K562 (cell line): ENCODE measurements around the gene CLEC4A. TPM values are rescaled to one million over a fixed set of nuclear protein-coding genes. Genes with fewer than 3 reads are reported as not detected.
"Not testable (repeated sequence)": the region's sequence is repeated elsewhere in the genome, so short reads cannot be mapped to it uniquely, and the experiment has no call there.

Experiments
- ATAC-seq: fragments of 200-7000 bp; cut with Tn5 transposase; 3 replicates; pipeline ENCODE4 v1.9.1; 2020; ENCODE audit warnings: moderate library complexity
- BruUV-seq: library from RNA; stranded (reverse); fragments of 400-500 nt; replicated peaks from 2 replicates; lab custom pipeline; 2021; lab: Mats Ljungman, UMichigan
- CTCF ChIA-PET: fragments of 300-600 bp; formaldehyde crosslinking; extraction: SDS; loops from one replicate; lab custom pipeline; 2021; ENCODE audit warnings: low intra/inter-chr PET ratio; lab: Yijun Ruan, JAX
- POLR2A ChIA-PET: fragments of 300-600, 350-650 bp; sonication (Branson Sonifier 250); formaldehyde crosslinking; extraction: SDS; loops from one replicate; lab custom pipeline; 2021; ENCODE audit warnings: antibody characterized with exemption, inconsistent platforms; lab: Yijun Ruan, JAX
- DNase-seq, 4 experiments: peaks; one replicate each; pipeline versions ENCODE4 v3.0.0 to v3.0.0-alpha.2; 2011 to 2018; ENCODE audit warnings: low spot score in 3 of 4, mixed read lengths in 3 of 4; ENCODE audit errors: extremely low read depth in 1 of 4
- FAIRE-seq: peaks from 2 replicates; lab custom pipeline; 2011; peaks lifted over from hg19 to GRCh38; lab: Jason Lieb, UNC
- H2AFZ ChIP-seq: 2 replicates; pipeline ENCODE4 v1.6.0; 2011; ENCODE audit warnings: low read depth, low read length, control low read depth, inconsistent platforms
- H3K27ac ChIP-seq: fragments of 200-600 bp; 3 replicates; pipeline ENCODE4 v1.8.0; 2011; ENCODE audit warnings: low read depth, mild to moderate bottlenecking, control low read depth, inconsistent platforms, low read length, moderate library complexity, mixed read lengths; ENCODE audit errors: extremely low read depth
- H3K27me3 ChIP-seq, 2 experiments: fragments of 300-600 bp in 1 of 2; 2 replicates in 1 of 2; 3 replicates in 1 of 2; pipeline versions ENCODE4 v1.6.0 to v1.8.0; 2011; ENCODE audit warnings: inconsistent platforms in 2 of 2, low read length in 2 of 2, mild to moderate bottlenecking in 1 of 2, mixed read lengths in 1 of 2, moderate library complexity in 1 of 2; ENCODE audit not compliant: control insufficient read depth in 2 of 2, insufficient read depth in 2 of 2
- H3K36me3 ChIP-seq: fragments of 300-600 bp; 3 replicates; pipeline ENCODE4 v1.8.0; 2011; ENCODE audit warnings: mild to moderate bottlenecking, low read length, inconsistent platforms; ENCODE audit not compliant: control insufficient read depth, insufficient read depth
- H3K4me1 ChIP-seq, 2 experiments: fragments of 200-600 bp in 1 of 2; replicated peaks in 1 of 2; 2 replicates in 1 of 2; 3 replicates in 1 of 2; pipeline versions ENCODE4 v1.5.1 to v1.8.0; 2011; ENCODE audit warnings: inconsistent platforms in 2 of 2, low read length in 2 of 2, mild to moderate bottlenecking in 1 of 2, mixed read lengths in 1 of 2, moderate library complexity in 1 of 2; ENCODE audit not compliant: control insufficient read depth in 2 of 2, insufficient read depth in 2 of 2
- H3K4me2 ChIP-seq: 2 replicates; pipeline ENCODE4 v1.6.1; 2011; ENCODE audit warnings: low read length, control low read depth, inconsistent platforms, mixed read lengths; ENCODE audit not compliant: insufficient read depth
- H3K4me3 ChIP-seq: fragments of 200-600 bp; sonication (generic), shearing (Covaris generic); 2 replicates; pipeline ENCODE4 v1.5.1; 2016; ENCODE audit warnings: control low read depth, inconsistent platforms
- H3K79me2 ChIP-seq: fragments of 200-600 bp; 3 replicates; pipeline ENCODE4 v1.8.0; 2011; ENCODE audit warnings: low read length, inconsistent platforms; ENCODE audit not compliant: control insufficient read depth, insufficient read depth
- H3K9ac ChIP-seq, 2 experiments: 2 replicates each; pipeline versions ENCODE4 v1.6.0 to v1.6.1; 2011; ENCODE audit warnings: low read depth in 2 of 2, low read length in 2 of 2, control low read depth in 1 of 2, inconsistent platforms in 1 of 2, mild to moderate bottlenecking in 1 of 2, mixed read lengths in 1 of 2; ENCODE audit not compliant: insufficient read depth in 1 of 2
- H3K9me1 ChIP-seq: one replicate; pipeline ENCODE4 v1.6.0; 2011; ENCODE audit warnings: inconsistent platforms, mild to moderate bottlenecking, low read length, moderate library complexity; ENCODE audit not compliant: control insufficient read depth, insufficient read depth
- H3K9me3 ChIP-seq: replicated peaks from 2 replicates; pipeline ENCODE4 v1.5.1; 2011; ENCODE audit warnings: low read depth, low read length, inconsistent platforms; ENCODE audit not compliant: control insufficient read depth, insufficient read depth
- H4K20me1 ChIP-seq: replicated peaks from 2 replicates; pipeline ENCODE4 v1.6.1; 2011; ENCODE audit warnings: low read length, inconsistent platforms, mixed read lengths; ENCODE audit not compliant: control insufficient read depth, insufficient read depth
- WGBS: fragments of 100-300 bp; shearing (Covaris generic); methylation state at CpG from one replicate; pipeline ENCODE4 v1.1.6; 2016; ENCODE audit warnings: low coverage, mixed read lengths; ENCODE audit not compliant: insufficient coverage; ENCODE audit errors: missing lambda C conversion rate; 5-methylcytosine and 5-hydroxymethylcytosine counted together
- in situ Hi-C: fragments of 300-500 bp; cut with MboI; formaldehyde crosslinking; loops from 4 replicates; pipeline ENCODE4 v1.15.0; 2018; ENCODE audit warnings: inconsistent platforms, mixed read lengths
- intact Hi-C: fragments of 100-400 bp; cut with micrococcal nuclease; formaldehyde crosslinking; loops from 2 replicates; pipeline ENCODE4 v1.14.2; 2022
- polyA plus RNA-seq, 8 experiments: library from polyadenylated mRNA; depleted of rRNA in 4 of 8; stranded (reverse) in 5 of 8; unstranded in 3 of 8; fragments of >200 nt; fragmentation: Nextera tagmentation in 2 of 8; fragmentation: Illumina TruSeq in 1 of 8; extraction: Ambion mirVana in 2 of 8; extraction: Trizol in 1 of 8; gene quantifications; 2 replicates each; pipeline versions ENCODE4 v1.2.1 to v1.2.3, GENCODE V29; 2011 to 2014; ENCODE audit warnings: inconsistent platforms in 1 of 8, missing spikeins in 1 of 8
- total RNA-seq, 7 experiments: library from RNA; depleted of rRNA in 6 of 7; stranded (reverse); fragments of >200 nt in 6 of 7; fragmentation: Illumina TruSeq in 2 of 7; extraction: Trizol in 2 of 7; gene quantifications; 2 replicates each; pipeline versions ENCODE4 v1.2.1 to v1.2.3, GENCODE V29; 2011 to 2021; ENCODE audit warnings: low replicate concordance in 1 of 7

Gene CLEC4A
- total and polyA plus RNA-seq, 9 of the 15 experiments (the other 6 are each of a cell fraction or from before 2014, with no cell fraction given) = 0.06 to 0.27 (median 0.18) TPM; not detected in 5

DNA sequence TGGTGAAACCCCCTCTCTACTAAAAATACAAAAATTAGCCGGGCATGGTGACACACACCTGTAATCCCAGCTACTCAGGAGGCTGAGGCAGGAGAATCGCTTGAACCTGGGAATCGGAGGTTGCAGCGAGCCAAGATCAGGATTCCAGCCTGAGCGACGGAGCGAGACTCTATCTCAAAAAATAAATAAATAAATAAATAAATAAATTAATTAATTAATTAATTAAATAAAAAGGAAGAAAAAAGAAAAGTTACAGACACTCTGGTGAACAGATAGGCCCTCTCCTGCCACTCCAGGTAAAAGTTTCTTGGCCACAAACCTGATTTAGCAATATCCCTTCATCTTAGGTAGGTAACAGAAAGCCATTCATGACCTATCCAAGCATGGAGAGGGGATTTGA is 59.5 kb downstream of the CLEC4A start:
- in situ Hi-C loops, intact Hi-C loops, BruUV-seq, H3K4me1 ChIP-seq, H3K4me3 ChIP-seq, H3K9me1 ChIP-seq, POLR2A ChIA-PET, H3K9me3 ChIP-seq, DNase-seq, H4K20me1 ChIP-seq, H2AFZ ChIP-seq, H3K27me3 ChIP-seq, H3K4me2 ChIP-seq, CTCF ChIA-PET, H3K79me2 ChIP-seq, H3K36me3 ChIP-seq, H3K9ac ChIP-seq, H3K27ac ChIP-seq, ATAC-seq, FAIRE-seq: not testable (repeated sequence)
- 68% methylated on average over 5 of the region's 7 CpGs for WGBS

DNA sequence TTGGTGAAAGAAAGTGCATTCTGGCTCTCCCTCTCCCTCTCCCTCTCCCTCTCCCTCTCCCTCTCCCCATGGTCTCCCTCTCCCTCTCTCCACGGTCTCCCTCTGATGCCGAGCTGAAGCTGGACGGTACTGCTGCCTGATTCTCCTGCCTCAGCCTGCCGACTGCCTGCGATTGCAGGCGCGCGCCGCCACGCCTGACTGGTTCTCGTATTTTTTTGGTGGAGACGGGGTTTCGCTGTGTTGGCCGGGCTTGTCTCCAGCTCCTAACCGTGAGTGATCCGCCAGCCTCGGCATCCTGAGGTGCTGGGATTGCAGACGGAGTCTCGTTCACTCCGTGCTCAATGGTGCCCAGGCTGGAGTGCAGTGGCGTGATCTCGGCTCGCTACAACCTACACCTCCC is 59.9 kb downstream of the CLEC4A start:
- H4K20me1 ChIP-seq, CTCF ChIA-PET, ATAC-seq, H3K27ac ChIP-seq, H3K9me3 ChIP-seq, H3K79me2 ChIP-seq, H3K4me3 ChIP-seq, H3K9me1 ChIP-seq, H3K4me1 ChIP-seq, DNase-seq, POLR2A ChIA-PET, intact Hi-C loops, FAIRE-seq, H2AFZ ChIP-seq, H3K9ac ChIP-seq, in situ Hi-C loops, H3K27me3 ChIP-seq, BruUV-seq, H3K4me2 ChIP-seq, H3K36me3 ChIP-seq: not testable (repeated sequence)
- 47% methylated on average over 3 of the region's 23 CpGs for WGBS

DNA sequence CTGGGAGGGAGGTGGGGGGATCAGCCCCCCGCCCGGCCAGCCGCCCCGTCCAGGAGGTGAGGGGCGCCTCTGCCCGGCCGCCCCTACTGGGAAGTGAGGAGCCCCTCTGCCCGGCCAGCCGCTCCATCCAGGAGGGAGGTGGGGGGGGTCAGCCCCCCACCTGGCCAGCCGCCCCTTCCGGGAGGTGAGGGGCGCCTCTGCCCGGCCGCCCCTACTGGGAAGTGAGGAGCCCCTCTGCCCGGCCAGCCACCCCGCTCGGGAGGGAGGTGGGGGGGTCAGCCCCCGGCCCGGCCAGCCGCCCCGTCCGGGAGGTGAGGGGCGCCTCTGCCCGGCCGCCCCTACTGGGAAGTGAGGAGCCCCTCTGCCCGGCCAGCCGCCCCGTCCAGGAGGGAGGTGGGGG is 60.8 kb downstream of the CLEC4A start:
- H3K27ac ChIP-seq, FAIRE-seq, CTCF ChIA-PET, H3K27me3 ChIP-seq, H3K9me1 ChIP-seq, intact Hi-C loops, DNase-seq, H3K4me2 ChIP-seq, H3K36me3 ChIP-seq, POLR2A ChIA-PET, BruUV-seq, H3K9ac ChIP-seq, H3K9me3 ChIP-seq, H4K20me1 ChIP-seq, H3K4me1 ChIP-seq, in situ Hi-C loops, H3K79me2 ChIP-seq, ATAC-seq, H3K4me3 ChIP-seq, H2AFZ ChIP-seq: not testable (repeated sequence)
- no CpG with 5 or more reads among the region's 28 CpGs for WGBS
